B cell (primary cell): Measurements from ENCODE around the gene PLEKHM2. TPM values are rescaled to one million over a fixed set of nuclear protein-coding genes. Genes with fewer than 3 reads are reported as not detected.

ENCODE experiments used
- ATAC-seq: fragments of 200-7000 bp; cut with Tn5 transposase; one replicate; pipeline ENCODE4 v1.10.0; 2021; ENCODE audit warnings: low read depth, mild to moderate bottlenecking, moderate number of reproducible peaks, moderate library complexity
- CTCF ChIA-PET: fragments of 350-600 bp; sonication (Branson Sonifier 250); formaldehyde crosslinking; loops from one replicate; lab custom pipeline; 2021; ENCODE audit warnings: antibody characterized with exemption, inconsistent platforms; lab: Charles Lee
- POLR2A ChIA-PET: fragments of 350-600 bp; sonication (Branson Sonifier 250); formaldehyde crosslinking; loops from one replicate; lab custom pipeline; 2021; ENCODE audit warnings: antibody characterized with exemption; lab: Charles Lee
- DNase-seq: peaks from one replicate; pipeline ENCODE4 v3.0.0; 2013
- H2AFZ ChIP-seq: 2 replicates; pipeline ENCODE4 v1.6.1; 2012; ENCODE audit warnings: mild to moderate bottlenecking, low read depth, low read length; ENCODE audit not compliant: insufficient read depth, poor library complexity, severe bottlenecking
- H3K27ac ChIP-seq, 2 donors: 1 replicate in 1 of 2; 2 replicates in 1 of 2; pipeline ENCODE4 v1.5.1; 2012 to 2013; ENCODE audit warnings: low read length in 2 of 2, mild to moderate bottlenecking in 2 of 2, moderate library complexity in 1 of 2
- H3K27me3 ChIP-seq, 4 experiments: fragments of 200-600 bp in 1 of 4; sonication (generic) in 1 of 4; replicated peaks in 1 of 4; 1 replicate in 2 of 4; 2 replicates in 2 of 4; pipeline versions ENCODE4 v1.6.1 to v1.7.0; 2013 to 2016; ENCODE audit warnings: low read length in 3 of 4, mild to moderate bottlenecking in 2 of 4, mixed read lengths in 1 of 4, moderate library complexity in 1 of 4; ENCODE audit not compliant: insufficient read depth in 4 of 4, control insufficient read depth in 3 of 4; ENCODE audit errors: control extremely low read depth in 1 of 4
- H3K36me3 ChIP-seq, 2 experiments: replicated peaks in 1 of 2; 1 replicate in 1 of 2; 2 replicates in 1 of 2; pipeline versions ENCODE4 v1.6.1 to v1.7.1; 2013; ENCODE audit warnings: low read length in 1 of 2; ENCODE audit not compliant: insufficient read depth in 2 of 2, control insufficient read depth in 1 of 2; ENCODE audit errors: control extremely low read depth in 1 of 2, extremely low read depth in 1 of 2
- H3K4me1 ChIP-seq, 2 donors: fragments of 200-600 bp in 1 of 2; sonication (generic) in 1 of 2; 1 replicate in 1 of 2; 2 replicates in 1 of 2; pipeline versions ENCODE4 v1.5.1 to v1.6.1; 2013 to 2017; ENCODE audit warnings: low read length in 2 of 2; ENCODE audit not compliant: control insufficient read depth in 2 of 2, insufficient read depth in 2 of 2
- H3K4me2 ChIP-seq: replicated peaks from 2 replicates; pipeline ENCODE3; 2012; ENCODE audit warnings: mild to moderate bottlenecking, low read depth, low read length; ENCODE audit not compliant: poor library complexity, severe bottlenecking
- H3K4me3 ChIP-seq, 5 experiments: fragments of 200-600 bp in 1 of 5; sonication (generic) in 1 of 5; 1 replicate in 3 of 5; 2 replicates in 2 of 5; pipeline versions ENCODE4 v1.5.1 to v1.7.0; 2011 to 2016; ENCODE audit warnings: low read length in 4 of 5, mild to moderate bottlenecking in 4 of 5, low read depth in 2 of 5, control low read depth in 1 of 5, moderate library complexity in 1 of 5; ENCODE audit not compliant: insufficient read depth in 1 of 5; ENCODE audit errors: control extremely low read depth in 1 of 5, extremely low read depth in 1 of 5
- H3K79me2 ChIP-seq: fragments of 200-600 bp; sonication (generic); one replicate; pipeline ENCODE4 v1.6.0; 2016; ENCODE audit warnings: low read length; ENCODE audit not compliant: control insufficient read depth, insufficient read depth
- H3K9ac ChIP-seq: fragments of 200-600 bp; sonication (generic); 2 replicates; pipeline ENCODE4 v1.6.1; 2017; ENCODE audit warnings: mild to moderate bottlenecking, low read length, moderate library complexity
- H3K9me3 ChIP-seq, 3 donors: one replicate each; pipeline versions ENCODE4 v1.6.1 to v1.7.1; 2013; ENCODE audit warnings: low read length in 2 of 3; ENCODE audit not compliant: control insufficient read depth in 2 of 3, insufficient read depth in 1 of 3; ENCODE audit errors: control extremely low read depth in 1 of 3
- H4K20me1 ChIP-seq: 2 replicates; pipeline ENCODE4 v1.6.0; 2012; ENCODE audit warnings: mild to moderate bottlenecking, low read length; ENCODE audit not compliant: insufficient read depth, control insufficient read depth, poor library complexity, severe bottlenecking
- H3K27ac Mint-ChIP-seq: one replicate; pipeline ENCODE4 v1.8.0; 2021; ENCODE audit warnings: mixed read lengths
- H3K27me3 Mint-ChIP-seq: one replicate; pipeline ENCODE4 v1.8.0; 2021; ENCODE audit warnings: mixed read lengths
- H3K4me1 Mint-ChIP-seq: one replicate; pipeline ENCODE4 v1.8.0; 2021; ENCODE audit warnings: mixed read lengths
- H3K4me3 Mint-ChIP-seq: one replicate; pipeline ENCODE4 v1.8.0; 2021; ENCODE audit warnings: mixed read lengths
- H3K9me3 Mint-ChIP-seq: one replicate; pipeline ENCODE4 v1.8.0; 2022; ENCODE audit warnings: mixed read lengths; ENCODE audit not compliant: insufficient read depth
- EZH2 ChIP-seq: IDR thresholded peaks from 2 replicates; pipeline ENCODE4 v1.6.1; 2012; ENCODE audit warnings: borderline replicate concordance, low read depth, mild to moderate bottlenecking, moderate library complexity, low read length; ENCODE audit not compliant: insufficient read depth, poor library complexity, severe bottlenecking
- WGBS: methylation state at CpG from one replicate; pipeline ENCODE4 v1.1.5; 2013; ENCODE audit warnings: missing lambda C conversion rate; ENCODE audit not compliant: insufficient coverage; 5-methylcytosine and 5-hydroxymethylcytosine counted together
- intact Hi-C: fragments of 100-400 bp; cut with micrococcal nuclease; formaldehyde crosslinking; loops from one replicate; pipeline ENCODE4 v1.10.0; 2022
- polyA plus RNA-seq: library from polyadenylated mRNA; depleted of rRNA; stranded (reverse); fragments of >200 nt; gene quantifications from 2 replicates; pipeline ENCODE4 v1.2.3, GENCODE V29; 2012
- total RNA-seq, 2 donors: library from RNA; stranded (reverse); fragments of 120-200 nt in 1 of 2; gene quantifications; 1 replicate in 1 of 2; 2 replicates in 1 of 2; pipeline versions ENCODE4 v1.2.3 to v1.2.4, GENCODE V29; 2013 to 2022
- TF ChIP-seq, protein P1 (sequence below): fragments of 200-600 bp; IDR thresholded peaks from one replicate; pipeline ENCODE4 v1.8.0; 2022; ENCODE audit warnings: antibody characterized with exemption, mild to moderate bottlenecking

PLEKHM2 gene
- total and polyA plus RNA-seq, 2 donors (not counting 1 experiment from before 2014, with no cell fraction given): 99.7 to 120 TPM

DNA sequence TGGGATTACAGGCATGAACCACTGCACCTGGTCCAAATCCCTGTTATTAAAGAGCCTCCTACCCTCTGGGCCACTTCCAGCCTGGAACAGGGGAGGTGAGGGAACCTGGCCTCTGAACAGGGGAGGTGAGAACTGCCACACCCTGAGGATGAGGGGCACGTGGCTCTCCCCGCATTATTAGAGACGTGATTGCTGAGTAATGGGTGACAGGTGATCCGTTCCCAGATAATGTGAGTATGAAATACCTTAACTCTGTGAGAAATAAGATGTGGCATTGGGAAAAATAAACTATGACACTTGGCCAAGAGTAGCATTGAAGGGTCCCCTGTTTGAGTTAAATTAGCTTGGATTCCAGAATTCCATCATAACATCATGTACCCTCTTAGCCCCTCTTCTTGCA, 38.3 kb downstream of the PLEKHM2 start:
- TF ChIP-seq, protein P1, sequence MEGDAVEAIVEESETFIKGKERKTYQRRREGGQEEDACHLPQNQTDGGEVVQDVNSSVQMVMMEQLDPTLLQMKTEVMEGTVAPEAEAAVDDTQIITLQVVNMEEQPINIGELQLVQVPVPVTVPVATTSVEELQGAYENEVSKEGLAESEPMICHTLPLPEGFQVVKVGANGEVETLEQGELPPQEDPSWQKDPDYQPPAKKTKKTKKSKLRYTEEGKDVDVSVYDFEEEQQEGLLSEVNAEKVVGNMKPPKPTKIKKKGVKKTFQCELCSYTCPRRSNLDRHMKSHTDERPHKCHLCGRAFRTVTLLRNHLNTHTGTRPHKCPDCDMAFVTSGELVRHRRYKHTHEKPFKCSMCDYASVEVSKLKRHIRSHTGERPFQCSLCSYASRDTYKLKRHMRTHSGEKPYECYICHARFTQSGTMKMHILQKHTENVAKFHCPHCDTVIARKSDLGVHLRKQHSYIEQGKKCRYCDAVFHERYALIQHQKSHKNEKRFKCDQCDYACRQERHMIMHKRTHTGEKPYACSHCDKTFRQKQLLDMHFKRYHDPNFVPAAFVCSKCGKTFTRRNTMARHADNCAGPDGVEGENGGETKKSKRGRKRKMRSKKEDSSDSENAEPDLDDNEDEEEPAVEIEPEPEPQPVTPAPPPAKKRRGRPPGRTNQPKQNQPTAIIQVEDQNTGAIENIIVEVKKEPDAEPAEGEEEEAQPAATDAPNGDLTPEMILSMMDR: no peak
- TF ChIP-seq EZH2: no peak
- peaks cover 4% of the 10 kb centered on the region for H3K79me2 ChIP-seq
- ChIA-PET POLR2A (no interaction called here), CTCF (interaction anchor here (1.2 kb wide), 1 partner anchor 9 kb away, joined by 3 read pairs; no protein-coding TSS in a partner anchor)
- intact Hi-C loops: no loop called here
- Mint-ChIP-seq H3K9me3 (no peaks in the 10 kb centered on the region), H3K4me3 (no peak overlapping the region), H3K27ac (no peak overlapping the region), H3K4me1 (no peaks in the 10 kb centered on the region), H3K27me3 (no peaks in the 10 kb centered on the region)
- no peak overlapping the region for H3K4me2 ChIP-seq
- H3K9me3 ChIP-seq: no peaks in the 10 kb centered on the region
- no CpG with 5 or more reads among the region's 4 CpGs for WGBS
- ATAC-seq (no peak), DNase-seq (no peak)
- H3K4me1 ChIP-seq: no peaks in the 10 kb centered on the region
- H3K27ac ChIP-seq: no peak overlapping the region
- H3K36me3 ChIP-seq: peaks cover 0 to 80% of the 10 kb centered on the region in 2 experiments
- no peaks in the 10 kb centered on the region for H3K27me3 ChIP-seq
- H3K9ac ChIP-seq: no peak overlapping the region
- H2AFZ ChIP-seq: no peak overlapping the region
- H4K20me1 ChIP-seq: peaks cover 11% of the 10 kb centered on the region
- no peak overlapping the region for H3K4me3 ChIP-seq

DNA sequence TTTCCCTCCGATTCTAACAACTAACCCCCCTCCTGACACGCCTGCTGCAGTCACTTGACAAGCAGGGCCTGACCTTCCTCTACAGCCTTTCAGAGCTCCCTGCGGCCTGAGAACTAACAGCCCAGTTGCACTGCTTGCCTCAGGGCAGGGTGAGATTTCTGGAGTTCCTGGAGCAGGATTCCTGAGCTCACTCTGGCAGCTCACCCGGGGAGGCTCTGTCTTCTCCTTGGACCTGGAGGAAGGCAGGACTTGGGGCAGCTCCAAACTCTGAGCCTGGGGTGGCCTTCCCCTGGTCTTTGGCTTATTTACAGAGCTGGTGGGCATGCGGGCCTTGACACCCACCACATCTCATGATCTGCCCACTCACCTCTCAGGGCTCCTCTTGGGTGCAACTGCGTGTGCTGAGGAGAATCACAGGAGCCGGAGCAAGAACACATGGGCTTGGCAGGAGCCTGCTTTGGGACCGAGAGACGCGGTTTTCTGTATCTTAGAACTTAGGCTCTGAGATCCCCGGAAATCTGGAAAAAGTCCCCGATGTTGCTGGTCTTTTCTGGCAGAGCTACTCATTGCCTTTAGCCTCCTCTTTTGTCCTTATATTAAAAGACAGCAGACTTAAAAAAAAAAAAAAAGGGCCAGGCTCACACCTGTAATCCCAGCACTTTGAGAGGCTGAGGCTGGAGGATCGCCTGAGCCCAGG, 38.9 kb downstream of the PLEKHM2 start:
- no peaks in the 10 kb centered on the region for H3K27me3 Mint-ChIP-seq
- H3K36me3 ChIP-seq: peaks cover 0 to 80% of the 10 kb centered on the region in 2 experiments

More for the DNA sequence above, 38.9 kb downstream of the PLEKHM2 start:
- H3K9me3 Mint-ChIP-seq: no peaks in the 10 kb centered on the region
- TF ChIP-seq EZH2: no peak
- TF ChIP-seq, protein P1: no peak
- Histone ChIP-seq H2AFZ (no peak overlapping the region), H4K20me1 (peaks cover 11% of the 10 kb centered on the region), H3K9me3 (no peaks in the 10 kb centered on the region), H3K9ac (no peak overlapping the region), H3K4me1 (no peaks in the 10 kb centered on the region), H3K4me2 (no peak overlapping the region), H3K27ac (no peak overlapping the region), H3K4me3 (no peak overlapping the region), H3K27me3 (no peaks in the 10 kb centered on the region), H3K79me2 (peaks cover 4% of the 10 kb centered on the region)
- ChIA-PET POLR2A (no interaction called here), CTCF (interaction anchor here (0.7 kb wide), 1 partner anchor 1813 kb away, joined by 3 read pairs; no protein-coding TSS in a partner anchor)
- no peak for DNase-seq
- intact Hi-C loops: no loop called here
- ATAC-seq: no peak
- H3K4me1 Mint-ChIP-seq: no peaks in the 10 kb centered on the region
- 97% methylated on average over 11 of the region's 13 CpGs for WGBS
- H3K27ac Mint-ChIP-seq: peak overlapping the region; percentile 67
- no peak overlapping the region for H3K4me3 Mint-ChIP-seq
